H9 (cell line): ENCODE data around the gene PF4V1. TPM values are rescaled to one million over a fixed set of nuclear protein-coding genes. Genes with fewer than 3 reads are reported as not detected.

Experiments used
- DNase-seq: peaks from one replicate; pipeline ENCODE4 v3.0.0-alpha.2; 2017
- H2AFZ ChIP-seq: one replicate; pipeline ENCODE4 v1.6.1; 2013; ENCODE audit warnings: mild to moderate bottlenecking, low read length, control low read depth, moderate library complexity
- H2AK5ac ChIP-seq: 2 replicates; pipeline ENCODE4 v1.6.1; 2013; ENCODE audit warnings: low read length, control low read depth, mixed read lengths; ENCODE audit not compliant: insufficient read length
- H2BK120ac ChIP-seq: one replicate; pipeline ENCODE4 v1.6.1; 2013; ENCODE audit warnings: low read depth, mild to moderate bottlenecking, low read length, control low read depth, inconsistent platforms; ENCODE audit not compliant: poor library complexity, severe bottlenecking
- H2BK12ac ChIP-seq: 2 replicates; pipeline ENCODE4 v1.6.1; 2013; ENCODE audit warnings: low read length, control low read depth, mixed read lengths, low read depth; ENCODE audit not compliant: insufficient read length
- H2BK15ac ChIP-seq: 2 replicates; pipeline ENCODE4 v1.6.1; 2013; ENCODE audit warnings: low read depth, low read length, control low read depth
- H2BK20ac ChIP-seq: one replicate; pipeline ENCODE4 v1.6.1; 2013; ENCODE audit warnings: low read depth, mild to moderate bottlenecking, low read length, control low read depth, inconsistent platforms; ENCODE audit not compliant: poor library complexity, severe bottlenecking
- H2BK5ac ChIP-seq: 2 replicates; pipeline ENCODE4 v1.6.1; 2013; ENCODE audit warnings: low read length, control low read depth, mixed read lengths; ENCODE audit not compliant: insufficient read length
- H3K14ac ChIP-seq: 2 replicates; pipeline ENCODE4 v1.6.1; 2013; ENCODE audit warnings: low read length, control low read depth; ENCODE audit not compliant: insufficient read depth
- H3K18ac ChIP-seq: 2 replicates; pipeline ENCODE4 v1.6.1; 2013; ENCODE audit warnings: low read depth, mild to moderate bottlenecking, mixed read lengths, low read length, control low read depth; ENCODE audit not compliant: insufficient read length
- H3K23ac ChIP-seq: 2 replicates; pipeline ENCODE4 v1.6.1; 2013; ENCODE audit warnings: low read length, control low read depth, mixed read lengths, low read depth; ENCODE audit not compliant: insufficient read length
- H3K23me2 ChIP-seq: 2 replicates; pipeline ENCODE4 v1.6.1; 2013; ENCODE audit warnings: low read depth, mild to moderate bottlenecking, mixed read lengths, low read length, control low read depth; ENCODE audit not compliant: insufficient read length, poor library complexity, severe bottlenecking
- H3K27ac ChIP-seq: 2 replicates; pipeline ENCODE4 v1.5.1; 2013; ENCODE audit warnings: low read length, control low read depth, mixed read lengths, low read depth; ENCODE audit not compliant: insufficient read length
- H3K27me3 ChIP-seq: 2 replicates; pipeline ENCODE4 v1.6.1; 2013; ENCODE audit warnings: low read length, control low read depth, inconsistent platforms; ENCODE audit not compliant: insufficient read depth
- H3K4ac ChIP-seq: 2 replicates; pipeline ENCODE4 v1.6.1; 2013; ENCODE audit warnings: low read depth, mild to moderate bottlenecking, control low read depth, inconsistent platforms, low read length, moderate library complexity
- H3K4me1 ChIP-seq: 2 replicates; pipeline ENCODE4 v1.6.1; 2013; ENCODE audit warnings: low read length, control low read depth, inconsistent platforms; ENCODE audit not compliant: insufficient read depth
- H3K4me2 ChIP-seq: 2 replicates; pipeline ENCODE4 v1.6.1; 2013; ENCODE audit warnings: low read length, control low read depth, mixed read lengths; ENCODE audit not compliant: insufficient read length, insufficient read depth
- H3K56ac ChIP-seq: 2 replicates; pipeline ENCODE4 v1.6.1; 2013; ENCODE audit warnings: low read depth, mild to moderate bottlenecking, mixed read lengths, low read length, control low read depth; ENCODE audit not compliant: insufficient read length
- H3K79me1 ChIP-seq: 2 replicates; pipeline ENCODE4 v1.6.1; 2013; ENCODE audit warnings: low read depth, mild to moderate bottlenecking, moderate library complexity, low read length, control low read depth, inconsistent platforms; ENCODE audit not compliant: insufficient read depth, poor library complexity, severe bottlenecking
- H3K79me2 ChIP-seq: 2 replicates; pipeline ENCODE4 v1.6.1; 2013; ENCODE audit warnings: low read length, control low read depth, inconsistent platforms; ENCODE audit not compliant: insufficient read depth
- H3K9ac ChIP-seq: 2 replicates; pipeline ENCODE4 v1.6.1; 2013; ENCODE audit warnings: low read length, control low read depth, mixed read lengths; ENCODE audit not compliant: insufficient read length; ENCODE audit errors: extremely low read depth
- H3K9me3 ChIP-seq: one replicate; pipeline ENCODE4 v1.6.1; 2013; ENCODE audit warnings: low read depth, low read length, inconsistent platforms; ENCODE audit not compliant: control insufficient read depth
- H3T11ph ChIP-seq: one replicate; pipeline ENCODE4 v1.6.1; 2013; ENCODE audit warnings: mild to moderate bottlenecking, low read length, control low read depth, inconsistent platforms
- H4K20me1 ChIP-seq: one replicate; pipeline ENCODE4 v1.6.1; 2013; ENCODE audit not compliant: control insufficient read depth, insufficient read length, insufficient read depth
- H4K5ac ChIP-seq: 2 replicates; pipeline ENCODE4 v1.6.1; 2013; ENCODE audit warnings: low read depth, mild to moderate bottlenecking, mixed read lengths, low read length, control low read depth; ENCODE audit not compliant: insufficient read length
- H4K8ac ChIP-seq: replicated peaks from 2 replicates; pipeline ENCODE4 v1.6.1; 2013; ENCODE audit warnings: low read length, control low read depth, mixed read lengths, low read depth; ENCODE audit not compliant: insufficient read length
- H4K91ac ChIP-seq: 2 replicates; pipeline ENCODE4 v1.6.1; 2013; ENCODE audit warnings: low read depth, mild to moderate bottlenecking, moderate library complexity, mixed read lengths, low read length, control low read depth; ENCODE audit not compliant: insufficient read length
- H3K27ac Mint-ChIP-seq, 3 experiments: 2 replicates in 2 of 3; 3 replicates in 1 of 3; pipeline ENCODE4 v1.8.0; 2020 to 2021; ENCODE audit warnings: mixed read lengths in 3 of 3, mild to moderate bottlenecking in 1 of 3, moderate library complexity in 1 of 3
- H3K27me3 Mint-ChIP-seq: 2 replicates; pipeline ENCODE4 v1.8.0; 2021; ENCODE audit warnings: low read depth, mild to moderate bottlenecking, moderate library complexity, mixed read lengths
- H3K36me3 Mint-ChIP-seq, 3 experiments: 2 replicates in 2 of 3; 3 replicates in 1 of 3; pipeline ENCODE4 v1.8.0; 2020 to 2021; ENCODE audit warnings: low read depth in 3 of 3, mixed read lengths in 3 of 3; ENCODE audit not compliant: insufficient read depth in 1 of 3
- H3K4me1 Mint-ChIP-seq, 2 experiments: 2 replicates each; pipeline ENCODE4 v1.8.0; 2020; ENCODE audit warnings: mixed read lengths in 2 of 2
- H3K4me3 Mint-ChIP-seq, 2 experiments: 2 replicates in 1 of 2; 3 replicates in 1 of 2; pipeline ENCODE4 v1.8.0; 2020 to 2021; ENCODE audit warnings: mild to moderate bottlenecking in 2 of 2, mixed read lengths in 2 of 2, moderate library complexity in 1 of 2
- H3K9me3 Mint-ChIP-seq, 2 experiments: 2 replicates in 1 of 2; 3 replicates in 1 of 2; pipeline ENCODE4 v1.8.0; 2020; ENCODE audit warnings: mild to moderate bottlenecking in 2 of 2, mixed read lengths in 2 of 2, moderate library complexity in 1 of 2
- CTCF ChIP-seq: fragments of 200-600 bp; sonication (generic); conservative IDR thresholded peaks from 3 replicates; pipeline ENCODE4 v1.8.0; 2021; ENCODE audit warnings: antibody characterized with exemption, mild to moderate bottlenecking
- WGBS: extraction: QIAGEN DNeasy Blood & Tissue Kit; methylation state at CpG from one replicate; pipeline ENCODE4 v1.1.7; 2013; ENCODE audit warnings: missing lambda C conversion rate, low lambda C conversion rate, mixed read lengths; ENCODE audit not compliant: insufficient read length; ENCODE audit errors: extremely low coverage; 5-methylcytosine and 5-hydroxymethylcytosine counted together
- total RNA-seq: library from RNA; stranded (reverse); gene quantifications from 2 replicates; pipeline ENCODE4 v1.2.1, GENCODE V29; 2021

Gene PF4V1
- total RNA-seq, 1 experiment from 2014 or later = not detected

GRCh38 chr4:73853718-73854473 is 800 bp downstream of the PF4V1 start:
- no peaks in the 10 kb centered on the region for H3K36me3 Mint-ChIP-seq
- no peak overlapping the region for H2BK5ac ChIP-seq
- no peak overlapping the region for H4K91ac ChIP-seq
- H3K4me2 ChIP-seq = no peak overlapping the region
- H3K27ac Mint-ChIP-seq = no peak overlapping the region
- no peak overlapping the region for H4K8ac ChIP-seq
- H2AK5ac ChIP-seq = no peak overlapping the region
- H2AFZ ChIP-seq = no peak overlapping the region
- H3K9me3 ChIP-seq = no peaks in the 10 kb centered on the region
- H2BK20ac ChIP-seq = no peak overlapping the region
- H3K79me1 ChIP-seq = no peaks in the 10 kb centered on the region
- no peak overlapping the region for H3K23ac ChIP-seq
- H3K4me1 ChIP-seq = peaks cover 2% of the 10 kb centered on the region; the same call in 1 of the 2 replicates
- peaks cover 8 to 10% of the 10 kb centered on the region in 2 experiments for H3K4me1 Mint-ChIP-seq
- H3K9me3 Mint-ChIP-seq = no peaks in the 10 kb centered on the region
- no peak for TF ChIP-seq CTCF
- H3K9ac ChIP-seq = no peak overlapping the region
- no peak overlapping the region for H3K27ac ChIP-seq
- H3K56ac ChIP-seq = no peak overlapping the region
- WGBS = no CpG with 5 or more reads among the region's 8 CpGs
- no peaks in the 10 kb centered on the region for H3K23me2 ChIP-seq
- no peak overlapping the region for H3T11ph ChIP-seq
- no peak overlapping the region for H2BK12ac ChIP-seq
- no peak overlapping the region for H3K18ac ChIP-seq
- H3K27me3 Mint-ChIP-seq = peaks cover 5% of the 10 kb centered on the region
- H3K27me3 ChIP-seq = no peaks in the 10 kb centered on the region
- peak overlapping the region in 1 of 2 experiments; percentile 19; a peak in 1 of 5 replicates for H3K4me3 Mint-ChIP-seq
- no peak overlapping the region for H3K14ac ChIP-seq
- H2BK120ac ChIP-seq = no peak overlapping the region
- H3K79me2 ChIP-seq = no peaks in the 10 kb centered on the region
- no peak overlapping the region for H4K5ac ChIP-seq
- no peak overlapping the region for H2BK15ac ChIP-seq
- no peak for DNase-seq
- H4K20me1 ChIP-seq = no peaks in the 10 kb centered on the region
- no peak overlapping the region for H3K4ac ChIP-seq
